ENCODE results near the gene SLC7A6.

The SLC7A6 gene

DNA sequence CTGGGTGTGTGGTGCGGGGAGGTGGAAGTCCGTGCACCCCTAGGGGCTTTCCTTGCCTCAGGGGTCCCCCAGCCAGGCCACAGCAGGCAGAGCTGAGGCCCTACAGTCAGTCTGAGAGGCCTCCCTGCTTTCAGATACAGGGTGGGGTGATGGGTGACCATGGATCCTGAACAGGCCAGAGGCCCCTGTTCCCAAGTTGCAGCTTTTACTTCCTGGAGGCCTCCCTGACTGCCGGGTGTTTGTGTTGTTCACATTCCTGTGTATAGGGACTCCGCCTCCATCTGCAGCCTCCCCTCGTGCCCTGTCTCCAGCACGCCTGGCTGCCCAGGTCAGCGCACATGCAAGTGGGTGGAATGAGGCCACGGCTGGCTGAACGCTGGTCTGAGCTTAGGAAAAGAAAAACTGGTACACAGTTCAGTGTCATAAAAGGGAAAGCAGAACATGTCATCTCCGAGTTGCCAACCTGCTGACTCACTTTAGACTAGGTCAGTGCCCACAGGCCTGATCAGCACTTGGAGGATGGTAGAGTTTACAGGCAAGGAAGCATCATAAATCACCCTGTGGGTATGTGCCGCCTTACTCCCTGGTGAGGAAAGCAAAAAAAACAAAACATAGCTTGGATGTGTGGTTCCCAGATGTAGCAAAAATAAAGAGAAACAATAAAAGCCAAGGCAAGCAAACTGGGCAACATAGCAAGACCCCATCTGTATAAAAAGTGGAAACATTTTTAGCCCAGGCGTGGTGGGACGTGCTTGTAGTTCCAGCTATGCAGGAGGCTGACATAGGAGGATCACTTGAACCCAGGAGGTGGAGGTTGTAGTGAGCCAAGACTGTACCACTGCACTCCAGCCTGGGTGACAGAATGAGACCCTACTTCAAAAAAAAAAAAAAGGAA lies 6.2 kb upstream of the SLC7A6 start:
- DNase-seq, result no peak

DNA sequence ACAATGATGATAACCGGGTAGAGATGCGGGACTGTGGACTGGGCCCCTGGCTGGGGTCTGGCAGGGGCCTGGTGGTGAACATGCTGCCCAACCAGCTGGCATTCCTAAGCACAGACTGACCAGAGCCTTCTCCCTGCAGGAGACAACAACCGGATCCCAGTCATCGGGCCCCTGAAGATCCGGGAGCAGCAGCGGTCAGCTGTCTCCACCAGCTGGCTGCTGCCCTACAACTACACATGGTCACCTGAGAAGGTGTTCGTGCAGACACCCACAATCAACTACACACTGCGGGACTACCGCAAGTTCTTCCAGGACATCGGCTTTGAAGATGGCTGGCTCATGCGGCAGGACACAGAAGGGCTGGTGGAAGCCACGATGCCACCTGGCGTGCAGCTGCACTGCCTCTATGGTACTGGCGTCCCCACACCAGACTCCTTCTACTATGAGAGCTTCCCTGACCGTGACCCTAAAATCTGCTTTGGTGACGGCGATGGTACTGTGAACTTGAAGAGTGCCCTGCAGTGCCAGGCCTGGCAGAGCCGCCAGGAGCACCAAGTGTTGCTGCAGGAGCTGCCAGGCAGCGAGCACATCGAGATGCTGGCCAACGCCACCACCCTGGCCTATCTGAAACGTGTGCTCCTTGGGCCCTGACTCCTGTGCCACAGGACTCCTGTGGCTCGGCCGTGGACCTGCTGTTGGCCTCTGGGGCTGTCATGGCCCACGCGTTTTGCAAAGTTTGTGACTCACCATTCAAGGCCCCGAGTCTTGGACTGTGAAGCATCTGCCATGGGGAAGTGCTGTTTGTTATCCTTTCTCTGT lies 5.1 kb upstream of the SLC7A6 start:
- no peak for DNase-seq

DNA sequence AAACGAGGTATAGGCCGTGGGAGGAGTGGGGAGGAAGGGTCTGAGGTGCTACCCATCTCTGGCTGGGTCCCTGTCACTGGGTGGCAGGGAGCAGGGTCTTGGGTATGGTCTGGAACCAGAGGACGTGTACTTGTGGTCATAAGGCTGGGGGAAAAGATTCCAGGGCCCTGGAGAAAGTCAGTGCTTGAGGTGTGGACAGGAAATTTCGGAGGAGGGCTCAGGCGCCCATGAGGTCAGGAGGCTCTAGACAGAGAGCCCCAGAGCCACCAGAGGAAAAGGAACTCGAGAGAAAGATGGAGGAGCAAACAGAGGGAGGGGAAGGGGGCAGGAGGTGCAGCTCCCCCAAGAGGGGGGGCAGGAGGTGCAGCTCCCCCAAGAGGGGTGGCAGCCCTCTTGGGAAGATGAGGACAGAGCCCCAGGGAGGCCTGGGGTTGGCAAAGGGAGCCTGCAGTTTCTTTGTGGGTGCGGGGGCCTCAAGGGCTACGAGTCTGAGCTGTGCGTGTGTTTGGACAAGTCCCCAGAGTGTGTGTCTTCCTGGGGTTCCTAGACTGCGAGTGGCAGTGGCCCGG lies 683 bp upstream of the SLC7A6 start:
- no peak for DNase-seq

DNA sequence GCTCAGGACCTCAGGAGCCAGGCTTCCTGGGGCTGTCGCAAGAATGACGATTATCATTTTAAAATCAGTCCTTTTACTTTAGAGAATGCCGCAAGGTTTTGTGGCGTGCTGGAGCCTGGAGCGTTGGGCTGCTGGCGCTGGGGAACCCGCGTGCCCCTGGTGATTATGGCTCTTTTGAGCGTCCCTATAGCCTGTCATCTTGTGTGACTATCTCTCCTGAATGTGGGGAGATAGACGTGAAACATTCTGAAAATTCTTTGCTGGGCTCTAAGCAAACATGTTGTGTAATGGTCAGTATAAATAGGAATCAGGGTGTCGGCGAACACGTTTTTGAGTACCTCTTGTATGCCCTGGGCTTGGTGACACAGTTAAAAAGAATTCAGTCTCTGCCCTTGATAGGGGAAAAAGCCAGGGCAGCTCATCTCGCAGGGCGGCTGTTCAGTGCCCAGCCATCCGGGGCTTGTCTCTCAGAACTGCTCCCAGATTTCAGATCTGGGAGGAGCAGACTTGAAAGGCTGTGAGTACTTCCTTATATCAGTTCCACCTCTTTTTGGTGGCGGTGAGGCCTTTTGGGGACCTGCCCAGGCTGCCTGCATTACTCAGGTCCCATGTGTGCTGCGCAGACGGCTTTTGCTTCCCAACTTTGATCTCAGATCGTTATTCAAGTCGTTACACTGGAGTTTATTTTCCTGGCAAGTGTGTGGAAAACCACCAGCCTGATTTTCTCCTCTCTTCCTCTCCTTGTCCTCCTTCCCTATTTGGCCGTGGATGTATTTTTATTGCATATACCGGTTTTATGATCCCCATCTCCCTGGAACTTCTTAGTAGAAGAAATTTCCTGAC lies 973 bp downstream of the SLC7A6 start:
- DNase-seq, result peak in 1 of 2 donors; percentile 42

- DNase-seq, result no peak
Measured at GRCh38 chr16:68267612-68268405, 3.5 kb downstream of the SLC7A6 start.

DNA sequence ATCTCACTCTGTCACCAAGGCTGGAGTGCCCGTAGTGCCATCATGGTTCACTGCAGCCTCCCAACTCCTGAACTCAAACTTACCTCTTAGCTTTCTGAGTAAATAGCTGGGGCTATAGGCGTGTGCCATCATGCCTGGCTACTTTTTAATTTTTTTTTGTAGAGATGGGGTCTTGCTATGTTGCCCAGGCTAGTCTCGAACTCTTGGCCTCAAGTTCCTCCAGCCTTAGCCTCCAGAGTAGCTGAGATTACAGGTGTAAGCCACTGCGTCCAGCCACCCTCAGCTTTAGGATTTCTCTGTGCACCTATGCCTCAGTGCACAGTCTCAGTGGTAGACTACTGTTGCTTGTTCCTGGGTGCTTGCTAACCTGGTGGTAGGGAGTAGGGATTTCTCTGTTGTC lies 5.5 kb downstream of the SLC7A6 start:
- no peak for DNase-seq

DNA sequence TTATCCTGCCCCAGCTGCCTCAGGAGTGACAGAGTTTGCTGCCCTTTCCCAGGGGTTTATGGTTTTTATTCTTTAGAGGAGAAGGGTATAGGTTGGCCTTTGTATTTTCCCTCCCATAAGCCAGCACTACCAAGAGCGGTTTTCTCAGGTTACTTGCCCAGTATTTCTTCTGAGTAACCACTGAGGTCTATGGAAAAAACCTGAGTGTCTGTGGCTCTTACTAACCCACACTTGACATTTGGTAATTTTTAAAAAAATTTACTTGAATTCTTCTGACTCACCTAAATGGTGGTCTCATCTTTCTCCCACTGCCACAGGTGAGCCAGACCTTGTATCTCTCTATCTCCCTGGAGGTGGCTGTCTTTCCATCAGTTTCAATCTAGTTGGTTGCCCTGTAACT lies 6.0 kb downstream of the SLC7A6 start:
- no peak for DNase-seq

DNA sequence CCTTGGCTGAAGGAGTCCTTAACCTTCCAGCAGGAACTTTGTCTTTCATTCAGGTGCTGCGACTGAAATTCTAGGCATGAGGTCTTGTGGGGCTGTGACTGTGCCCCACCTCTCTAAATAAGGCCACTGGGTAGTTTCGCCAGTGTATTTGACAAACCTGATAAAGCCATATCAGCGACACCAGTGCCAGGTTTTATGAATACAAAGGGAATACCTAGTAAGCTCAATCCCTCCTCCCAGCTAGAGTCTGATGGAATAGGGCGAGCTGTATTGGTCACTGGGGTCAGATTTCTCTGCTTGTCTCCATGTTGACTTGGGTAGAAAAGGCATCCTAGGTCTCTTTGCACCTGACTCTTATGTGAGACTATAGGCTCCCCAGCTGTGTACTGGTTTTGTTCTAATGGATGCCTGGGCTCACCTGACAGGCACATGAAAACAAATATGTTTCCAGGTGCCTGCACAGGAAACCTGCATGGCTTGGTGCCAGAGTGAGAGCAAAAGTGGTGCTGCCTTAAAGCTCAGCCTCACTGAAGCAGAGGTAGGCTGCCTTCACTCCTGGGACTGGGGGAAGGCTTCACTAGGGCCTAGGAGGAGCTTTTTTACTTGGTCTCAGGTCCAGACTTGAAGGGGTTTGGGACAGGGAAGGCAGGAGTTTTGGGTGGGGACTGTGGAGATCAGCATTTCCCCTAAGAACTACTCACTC lies 8.3 kb downstream of the SLC7A6 start:
- DNase-seq, result no peak

- DNase-seq, result no peak
Measured at GRCh38 chr16:68273459-68273858, 9.1 kb downstream of the SLC7A6 start.

GRCh38 chr16:68273896-68274295 lies 9.6 kb downstream of the SLC7A6 start:
- DNase-seq, result no peak

DNA sequence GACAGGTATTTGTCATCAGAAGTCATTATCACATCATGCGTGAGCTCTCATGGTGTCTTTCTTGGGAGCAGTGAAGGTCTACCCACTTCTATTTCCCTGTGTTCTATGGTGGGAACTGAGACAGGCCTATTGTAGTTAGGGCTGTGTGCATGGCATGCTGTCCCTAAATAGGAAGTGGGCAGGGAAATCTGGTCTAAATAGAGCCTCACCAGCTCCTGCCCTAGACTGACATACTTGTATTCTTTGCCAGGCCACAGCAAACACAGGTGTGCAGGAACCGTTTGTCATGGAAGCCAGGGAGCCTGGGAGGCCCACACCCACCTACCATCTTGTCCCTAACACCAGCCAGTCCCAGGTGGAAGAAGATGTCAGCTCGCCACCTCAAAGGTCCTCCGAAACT lies 10.1 kb downstream of the SLC7A6 start:
- DNase-seq, result no peak

DNA sequence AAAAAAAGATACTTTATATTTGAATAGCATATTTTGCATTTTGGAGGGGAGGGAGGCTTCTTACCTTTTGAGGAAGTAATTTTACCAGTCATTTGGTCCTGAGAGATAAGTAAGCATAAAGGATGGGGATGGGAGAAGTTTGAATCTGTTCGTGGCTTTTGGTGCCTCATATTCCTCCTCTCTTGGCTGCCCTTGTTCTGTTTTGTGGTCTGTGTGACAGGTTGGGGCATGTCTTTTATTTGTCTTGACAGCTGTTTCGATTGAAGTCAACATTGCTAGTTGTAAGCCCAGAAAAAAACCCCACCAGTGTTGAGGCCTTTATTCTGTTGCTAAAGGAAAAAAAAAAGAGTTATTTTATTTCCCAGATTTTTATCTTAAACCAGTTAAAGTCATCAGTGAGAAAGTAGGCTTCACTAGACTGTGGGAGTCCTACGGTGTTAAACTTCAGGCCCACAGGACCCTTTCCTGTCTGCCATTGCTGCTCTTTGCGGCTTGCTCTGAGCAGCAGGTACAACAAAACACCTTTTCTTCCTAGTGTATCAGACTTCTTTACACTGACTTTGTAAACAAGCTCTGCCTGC lies 11.4 kb downstream of the SLC7A6 start:
- no peak for DNase-seq

DNA sequence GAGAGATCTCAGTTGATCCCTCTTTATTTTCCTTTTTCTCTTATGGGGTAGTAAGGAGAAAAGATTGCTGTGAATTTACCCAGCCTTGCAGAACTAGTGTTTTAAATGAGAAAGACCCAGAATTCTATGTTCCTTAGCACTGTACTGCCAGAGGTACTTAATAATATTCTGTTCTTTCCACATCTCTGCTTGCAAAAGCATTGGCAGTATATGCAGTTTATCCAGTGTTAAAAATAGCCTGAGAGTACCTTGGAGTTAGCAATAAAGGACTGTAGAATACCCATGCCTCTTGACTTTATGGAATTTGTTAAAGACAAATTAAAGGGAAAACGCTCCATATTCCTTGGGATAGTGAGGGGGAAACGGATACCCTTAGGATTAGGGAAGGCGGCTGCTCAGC lies 11.9 kb downstream of the SLC7A6 start:
- DNase-seq, result no peak

DNA sequence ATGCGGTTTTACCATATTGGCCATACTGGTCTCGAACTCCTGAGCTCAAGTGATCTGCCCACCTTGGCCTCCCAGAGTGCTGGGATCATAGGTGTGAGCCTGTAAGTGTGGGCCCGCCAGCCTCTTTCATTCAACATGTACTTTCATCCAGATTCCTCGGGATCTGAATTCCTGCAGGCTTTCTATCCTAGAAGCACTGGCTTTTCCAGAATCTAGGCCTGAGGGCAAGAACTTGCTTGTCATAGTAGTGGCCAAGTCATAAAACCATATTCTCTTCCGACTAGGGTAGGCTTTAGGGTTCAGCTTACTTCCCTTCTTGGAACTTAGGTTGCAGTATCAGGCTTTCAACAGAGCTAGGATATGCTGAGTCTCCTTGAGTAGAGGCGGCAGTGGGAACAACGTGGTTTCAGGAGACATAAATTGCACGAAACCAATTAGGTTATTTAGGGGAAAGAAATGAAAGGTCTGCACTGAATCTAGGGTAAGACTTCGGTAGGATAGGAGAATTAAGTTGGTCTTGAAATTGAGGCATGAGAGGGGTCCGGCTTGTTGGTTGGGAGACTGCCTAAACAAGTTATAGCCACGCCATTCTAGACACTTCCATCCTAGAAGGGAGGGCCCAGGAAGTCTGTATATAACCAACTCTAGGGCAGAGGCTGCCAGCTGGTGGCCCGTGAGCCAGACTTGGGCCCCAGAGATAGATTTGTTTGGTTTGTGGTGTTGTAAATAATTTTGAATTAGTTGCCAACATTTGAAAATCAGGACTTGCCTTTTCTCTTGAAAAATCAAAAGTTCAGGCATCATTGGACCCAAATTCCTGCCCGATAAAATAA lies 15.6 kb downstream of the SLC7A6 start:
- DNase-seq, result no peak

GRCh38 chr16:68281368-68282063 lies 17.2 kb downstream of the SLC7A6 start:
- no peak for DNase-seq

GRCh38 chr16:68282064-68282452 lies 17.7 kb downstream of the SLC7A6 start:
- no peak for DNase-seq

DNA sequence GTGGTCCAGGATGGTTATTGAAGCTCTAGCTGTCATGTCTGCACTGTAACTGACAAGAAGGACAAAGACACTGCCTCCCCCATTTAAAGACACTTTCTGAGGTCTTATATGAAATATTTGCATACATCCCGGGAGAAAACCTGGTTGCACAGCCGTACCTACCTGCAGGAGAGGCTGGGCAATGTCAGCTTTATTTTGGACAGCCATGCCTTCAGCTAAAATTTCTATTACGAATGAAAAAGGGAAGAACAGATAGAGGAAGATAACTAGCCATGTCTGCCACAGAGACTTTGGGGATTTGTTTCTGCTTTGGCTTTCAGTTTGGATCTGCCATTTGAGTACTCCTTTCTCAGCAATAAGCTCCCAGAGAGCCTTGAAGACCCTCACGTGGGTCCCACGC lies 19.0 kb downstream of the SLC7A6 start:
- no peak for DNase-seq

GRCh38 chr16:68283801-68284598 lies 19.7 kb downstream of the SLC7A6 start:
- no peak for DNase-seq
